ENCODE data around the gene ARID1A.

ARID1A gene

DNA sequence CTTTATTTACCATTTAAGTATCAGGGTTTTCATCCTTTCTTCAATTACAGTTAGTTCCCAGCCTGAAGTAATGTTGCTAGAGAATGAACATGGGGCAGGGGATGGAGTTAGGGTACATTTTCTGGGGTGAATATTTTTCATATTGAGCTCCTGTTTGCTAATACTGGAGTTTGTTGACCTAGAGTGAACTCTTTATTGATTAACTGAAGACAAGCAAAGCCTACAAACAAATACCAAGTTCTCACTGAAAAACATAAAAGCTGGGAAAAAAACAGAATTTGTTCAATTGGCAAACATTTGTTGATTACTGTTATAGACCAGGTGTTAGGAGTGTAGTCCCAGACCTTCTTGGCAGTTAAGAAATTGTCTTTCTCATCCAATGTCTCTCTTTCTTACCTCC, 63.7 kb downstream of the ARID1A start:
- DNase-seq (ENCODE audit: low read depth) = no peak

DNA sequence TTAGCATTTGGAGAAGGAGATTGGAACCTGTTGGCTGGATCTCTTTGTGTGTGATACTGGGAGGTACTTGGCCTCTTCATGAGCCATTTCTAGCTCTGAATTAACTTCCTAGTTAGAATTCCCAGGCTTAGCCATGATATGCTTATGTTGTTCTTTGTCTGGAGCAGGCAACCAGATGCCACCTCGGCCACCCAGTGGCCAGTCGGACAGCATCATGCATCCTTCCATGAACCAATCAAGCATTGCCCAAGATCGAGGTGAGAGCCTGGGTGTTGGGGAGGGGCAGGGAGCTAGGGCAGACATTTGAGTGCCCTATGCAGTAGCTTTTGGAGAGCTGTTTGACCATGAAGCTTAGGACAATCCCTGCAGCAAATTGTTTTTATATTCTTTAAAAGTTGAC, 65.4 kb downstream of the ARID1A start:
- DNase-seq (ENCODE audit: low read depth) = no peak

DNA sequence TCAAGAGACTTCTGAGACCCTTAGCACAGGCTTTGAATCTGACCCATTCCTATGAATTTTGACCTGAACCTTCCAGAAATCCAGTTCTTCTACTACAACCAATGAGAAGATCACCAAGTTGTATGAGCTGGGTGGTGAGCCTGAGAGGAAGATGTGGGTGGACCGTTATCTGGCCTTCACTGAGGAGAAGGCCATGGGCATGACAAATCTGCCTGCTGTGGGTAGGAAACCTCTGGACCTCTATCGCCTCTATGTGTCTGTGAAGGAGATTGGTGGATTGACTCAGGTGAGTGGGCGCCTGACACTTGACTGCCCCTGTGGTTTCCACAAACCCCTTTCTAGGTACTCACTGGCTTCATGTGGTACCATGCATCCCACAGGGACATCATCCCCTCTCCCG, 71.9 kb downstream of the ARID1A start:
- no peak for DNase-seq (ENCODE audit: low read depth)

DNA sequence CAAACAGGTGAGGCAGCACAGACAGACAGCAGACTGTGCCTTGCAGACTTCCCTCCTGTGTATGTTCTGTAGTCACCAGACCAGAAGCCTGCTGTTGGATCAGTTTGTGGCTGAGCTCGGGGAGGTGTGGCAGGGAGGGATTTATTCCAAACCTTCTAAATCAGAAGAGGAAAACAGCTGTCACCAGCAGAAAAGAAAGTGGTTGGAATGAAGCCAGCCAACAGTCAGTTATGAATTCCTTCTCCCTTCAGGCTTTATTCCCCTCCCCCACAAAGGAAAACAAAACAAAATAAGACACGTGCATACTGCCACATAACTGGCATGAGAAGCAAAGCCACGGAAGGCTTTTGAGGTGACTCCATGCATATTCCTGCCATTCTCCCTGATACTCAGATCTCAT, 72.9 kb downstream of the ARID1A start:
- DNase-seq (ENCODE audit: low read depth) = no peak

DNA sequence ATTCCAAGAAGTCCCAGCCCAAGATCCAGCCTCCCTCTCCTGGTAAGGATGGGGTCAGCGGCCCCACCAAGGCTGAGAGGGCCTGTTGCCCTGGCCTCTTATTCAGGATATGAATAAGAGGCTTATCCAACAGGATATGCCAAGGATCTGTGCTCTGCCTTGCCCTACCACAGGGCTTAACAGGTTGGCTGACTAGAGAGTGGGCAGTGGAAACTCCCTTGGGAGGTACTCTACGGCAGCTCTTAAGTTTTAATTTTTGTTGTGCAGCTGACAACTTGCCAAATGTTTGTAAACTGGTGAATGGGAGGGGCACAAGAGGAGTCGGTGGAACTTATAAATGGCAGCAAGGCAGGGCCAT, 75.4 kb downstream of the ARID1A start:
- no peak for DNase-seq (ENCODE audit: low read depth)

DNA sequence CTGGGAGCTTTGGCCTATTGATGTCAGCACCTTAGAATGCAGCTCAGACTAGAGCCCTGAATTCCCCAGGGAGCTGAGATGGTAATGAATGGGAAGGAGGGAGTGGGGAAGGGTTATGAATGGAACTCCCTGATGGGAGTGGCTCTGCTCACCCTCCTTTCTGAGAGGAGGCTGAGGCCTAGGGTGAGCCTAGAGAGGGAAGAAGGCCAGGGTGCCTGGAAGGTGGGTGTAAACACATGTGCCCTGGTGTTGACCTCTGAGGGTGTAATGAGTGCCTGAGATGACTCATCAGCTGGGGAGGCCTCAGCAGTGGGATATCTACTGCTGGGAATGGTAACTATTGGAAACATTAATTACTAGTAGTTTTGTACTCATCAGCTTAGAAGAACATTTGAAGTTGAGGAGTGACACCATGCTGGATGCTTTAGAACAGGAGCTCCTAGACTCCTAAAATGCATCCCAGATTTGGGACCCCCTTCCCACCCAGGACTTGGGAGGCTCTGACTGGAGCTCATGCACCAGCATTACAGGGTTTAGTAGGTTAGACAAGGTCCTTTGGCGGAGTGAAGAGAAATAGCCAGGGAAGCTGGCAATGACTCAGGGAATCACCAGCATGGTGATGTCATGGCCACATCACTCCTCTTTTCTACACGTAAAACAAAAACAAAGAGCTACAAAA, 76.0 kb downstream of the ARID1A start:
- DNase-seq (ENCODE audit: low read depth) = no peak

DNA sequence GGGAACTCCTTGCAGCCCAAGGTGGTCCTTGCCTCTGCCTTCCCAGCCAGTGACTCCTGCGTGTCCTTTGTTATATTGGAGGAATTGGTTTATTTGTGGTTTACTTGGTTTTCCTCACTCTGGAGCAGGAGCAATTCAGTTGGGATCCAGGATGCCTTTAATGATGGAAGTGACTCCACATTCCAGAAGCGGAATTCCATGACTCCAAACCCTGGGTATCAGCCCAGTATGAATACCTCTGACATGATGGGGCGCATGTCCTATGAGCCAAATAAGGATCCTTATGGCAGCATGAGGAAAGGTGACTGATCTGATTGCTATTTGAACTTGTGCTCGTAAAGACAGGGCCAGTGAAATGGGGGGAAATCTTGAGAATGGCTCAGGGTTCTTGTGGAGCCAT, 76.9 kb downstream of the ARID1A start:
- DNase-seq (ENCODE audit: low read depth) = no peak

DNA sequence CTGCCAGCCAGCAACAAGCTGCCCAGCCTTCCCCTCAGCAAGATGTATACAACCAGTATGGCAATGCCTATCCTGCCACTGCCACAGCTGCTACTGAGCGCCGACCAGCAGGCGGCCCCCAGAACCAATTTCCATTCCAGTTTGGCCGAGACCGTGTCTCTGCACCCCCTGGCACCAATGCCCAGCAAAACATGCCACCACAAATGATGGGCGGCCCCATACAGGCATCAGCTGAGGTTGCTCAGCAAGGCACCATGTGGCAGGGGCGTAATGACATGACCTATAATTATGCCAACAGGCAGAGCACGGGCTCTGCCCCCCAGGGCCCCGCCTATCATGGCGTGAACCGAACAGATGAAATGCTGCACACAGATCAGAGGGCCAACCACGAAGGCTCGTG, 78.6 kb downstream of the ARID1A start:
- no peak for DNase-seq (ENCODE audit: low read depth)

DNA sequence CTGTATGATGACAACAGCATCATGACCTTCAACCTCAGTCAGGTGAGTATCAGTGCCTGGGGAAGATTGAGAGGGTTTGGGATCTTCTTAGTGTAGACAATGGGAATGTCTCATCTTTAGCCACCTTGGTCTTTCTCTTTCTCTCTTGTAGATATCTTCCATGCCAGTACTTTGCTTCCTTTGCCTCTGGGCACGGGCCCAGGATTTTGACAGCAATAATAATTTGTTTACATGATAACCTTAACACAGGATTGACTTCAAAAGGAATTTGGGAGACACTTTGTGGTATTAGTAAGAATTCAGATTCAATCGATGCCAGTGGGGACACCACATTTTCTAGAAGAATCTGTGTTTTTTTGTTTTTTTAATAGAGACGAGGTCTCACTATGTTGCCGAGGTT, 79.9 kb downstream of the ARID1A start:
- no peak for DNase-seq (ENCODE audit: low read depth)

DNA sequence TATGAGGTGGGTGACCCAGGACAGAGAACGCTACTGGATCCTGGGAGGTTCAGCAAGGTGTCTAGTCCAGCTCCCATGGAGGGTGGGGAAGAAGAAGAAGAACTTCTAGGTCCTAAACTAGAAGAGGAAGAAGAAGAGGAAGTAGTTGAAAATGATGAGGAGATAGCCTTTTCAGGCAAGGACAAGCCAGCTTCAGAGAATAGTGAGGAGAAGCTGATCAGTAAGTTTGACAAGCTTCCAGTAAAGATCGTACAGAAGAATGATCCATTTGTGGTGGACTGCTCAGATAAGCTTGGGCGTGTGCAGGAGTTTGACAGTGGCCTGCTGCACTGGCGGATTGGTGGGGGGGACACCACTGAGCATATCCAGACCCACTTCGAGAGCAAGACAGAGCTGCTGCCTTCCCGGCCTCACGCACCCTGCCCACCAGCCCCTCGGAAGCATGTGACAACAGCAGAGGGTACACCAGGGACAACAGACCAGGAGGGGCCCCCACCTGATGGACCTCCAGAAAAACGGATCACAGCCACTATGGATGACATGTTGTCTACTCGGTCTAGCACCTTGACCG, 83.4 kb downstream of the ARID1A start:
- no peak for DNase-seq (ENCODE audit: low read depth)

DNA sequence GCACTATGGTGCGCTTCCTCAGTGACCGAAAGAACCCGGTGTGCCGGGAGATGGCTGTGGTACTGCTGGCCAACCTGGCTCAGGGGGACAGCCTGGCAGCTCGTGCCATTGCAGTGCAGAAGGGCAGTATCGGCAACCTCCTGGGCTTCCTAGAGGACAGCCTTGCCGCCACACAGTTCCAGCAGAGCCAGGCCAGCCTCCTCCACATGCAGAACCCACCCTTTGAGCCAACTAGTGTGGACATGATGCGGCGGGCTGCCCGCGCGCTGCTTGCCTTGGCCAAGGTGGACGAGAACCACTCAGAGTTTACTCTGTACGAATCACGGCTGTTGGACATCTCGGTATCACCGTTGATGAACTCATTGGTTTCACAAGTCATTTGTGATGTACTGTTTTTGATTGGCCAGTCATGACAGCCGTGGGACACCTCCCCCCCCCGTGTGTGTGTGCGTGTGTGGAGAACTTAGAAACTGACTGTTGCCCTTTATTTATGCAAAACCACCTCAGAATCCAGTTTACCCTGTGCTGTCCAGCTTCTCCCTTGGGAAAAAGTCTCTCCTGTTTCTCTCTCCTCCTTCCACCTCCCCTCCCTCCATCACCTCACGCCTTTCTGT, 84.6 kb downstream of the ARID1A start:
- DNase-seq (ENCODE audit: low read depth) = no peak

DNA sequence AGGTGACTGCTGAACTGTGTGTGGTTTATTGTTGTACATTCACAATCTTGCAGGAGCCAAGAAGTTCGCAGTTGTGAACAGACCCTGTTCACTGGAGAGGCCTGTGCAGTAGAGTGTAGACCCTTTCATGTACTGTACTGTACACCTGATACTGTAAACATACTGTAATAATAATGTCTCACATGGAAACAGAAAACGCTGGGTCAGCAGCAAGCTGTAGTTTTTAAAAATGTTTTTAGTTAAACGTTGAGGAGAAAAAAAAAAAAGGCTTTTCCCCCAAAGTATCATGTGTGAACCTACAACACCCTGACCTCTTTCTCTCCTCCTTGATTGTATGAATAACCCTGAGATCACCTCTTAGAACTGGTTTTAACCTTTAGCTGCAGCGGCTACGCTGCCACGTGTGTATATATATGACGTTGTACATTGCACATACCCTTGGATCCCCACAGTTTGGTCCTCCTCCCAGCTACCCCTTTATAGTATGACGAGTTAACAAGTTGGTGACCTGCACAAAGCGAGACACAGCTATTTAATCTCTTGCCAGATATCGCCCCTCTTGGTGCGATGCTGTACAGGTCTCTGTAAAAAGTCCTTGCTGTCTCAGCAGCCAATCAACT, 85.5 kb downstream of the ARID1A start:
- no peak for DNase-seq (ENCODE audit: low read depth)

DNA sequence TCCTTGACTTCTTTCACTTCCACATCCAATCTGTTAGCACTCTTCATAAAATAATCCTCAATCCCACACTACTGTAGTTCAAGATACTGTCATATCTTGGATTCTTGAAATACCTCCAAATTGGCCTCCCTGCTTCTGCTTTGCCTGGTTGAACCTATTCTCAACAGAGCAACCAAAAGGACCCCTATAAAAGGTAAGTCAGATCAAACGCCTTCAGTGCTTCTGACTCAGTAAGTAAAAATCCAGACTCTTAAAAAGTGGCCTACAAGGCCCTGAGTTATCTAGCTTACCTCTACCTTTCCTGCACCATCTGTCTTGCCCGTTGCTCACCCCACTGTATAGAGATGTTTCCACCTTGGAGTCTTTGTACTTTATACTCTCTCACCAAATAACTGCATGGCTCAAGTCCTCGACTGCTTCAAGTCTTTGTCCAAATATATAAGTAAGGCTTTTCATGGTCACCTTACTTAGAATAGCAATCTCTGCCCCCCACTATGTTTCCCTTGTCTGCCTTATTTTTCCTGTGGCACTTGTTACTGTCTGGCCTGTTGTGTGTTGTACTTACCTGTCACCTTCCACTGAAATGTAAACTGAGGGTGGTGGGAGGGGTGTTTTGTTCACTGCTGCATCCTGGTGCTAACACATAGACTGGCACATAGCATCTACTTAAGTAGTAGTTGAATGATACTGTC, 86.9 kb downstream of the ARID1A start:
- no peak for DNase-seq (ENCODE audit: low read depth)

DNA sequence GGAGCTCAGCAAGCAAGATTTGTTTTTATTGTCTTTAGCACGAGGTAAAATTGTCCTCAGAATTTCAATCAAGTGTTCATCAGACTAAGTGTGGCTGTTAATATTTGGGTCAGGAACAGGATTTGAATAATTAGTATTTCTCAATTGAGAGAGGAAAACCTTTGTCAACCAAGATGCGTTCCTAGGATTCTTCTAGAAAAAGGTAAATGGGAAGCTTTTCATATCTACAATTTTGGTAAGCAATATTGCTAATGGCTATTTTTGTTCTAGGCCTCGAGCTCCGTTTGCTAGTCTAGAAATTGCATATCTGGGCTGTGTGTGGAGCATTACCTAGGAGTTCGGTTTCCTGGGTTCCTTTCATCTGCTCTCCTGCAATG, 87.8 kb downstream of the ARID1A start:
- no peak for DNase-seq (ENCODE audit: low read depth)

DNA sequence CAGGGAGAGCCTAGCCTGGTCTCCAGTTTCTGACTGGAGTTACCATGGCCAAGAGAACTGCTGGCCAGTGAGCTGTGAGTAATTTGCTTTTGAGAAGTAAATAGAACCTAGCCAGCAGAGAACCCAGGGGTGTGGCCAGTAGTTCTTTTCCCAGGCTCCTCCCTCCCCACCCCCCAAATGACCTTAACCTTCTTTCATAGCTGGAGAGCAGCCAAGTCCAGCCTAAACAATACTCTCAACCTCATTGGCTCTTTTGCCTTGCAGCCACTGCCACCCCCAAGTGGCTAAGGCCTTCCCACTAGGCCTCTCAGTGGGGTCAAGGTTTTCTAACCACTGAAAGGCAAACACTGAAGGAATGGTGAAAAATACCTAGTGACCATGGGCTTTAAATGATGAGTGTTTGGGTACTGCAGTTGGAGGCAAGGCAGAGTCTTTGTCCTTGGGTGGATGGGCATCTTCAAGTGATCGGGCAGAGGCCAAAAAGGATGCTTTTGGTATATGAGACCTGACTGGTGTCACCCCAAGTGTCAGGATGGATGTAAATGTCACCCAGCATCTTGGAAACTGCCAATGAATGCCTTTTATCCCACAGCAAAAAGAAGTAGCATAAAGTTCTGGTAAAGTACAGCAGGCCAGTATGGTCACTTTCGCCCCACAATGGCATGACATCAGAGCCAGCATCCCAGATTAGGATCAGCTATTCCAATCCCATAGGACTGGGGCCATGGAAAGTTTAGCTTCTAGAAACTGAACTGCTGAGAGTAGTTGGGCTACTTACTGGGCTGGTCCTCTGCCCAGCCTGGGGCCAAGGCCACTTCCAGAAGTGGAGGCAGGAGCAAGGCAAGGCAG, 88.4 kb downstream of the ARID1A start:
- no peak for DNase-seq (ENCODE audit: low read depth)

DNA sequence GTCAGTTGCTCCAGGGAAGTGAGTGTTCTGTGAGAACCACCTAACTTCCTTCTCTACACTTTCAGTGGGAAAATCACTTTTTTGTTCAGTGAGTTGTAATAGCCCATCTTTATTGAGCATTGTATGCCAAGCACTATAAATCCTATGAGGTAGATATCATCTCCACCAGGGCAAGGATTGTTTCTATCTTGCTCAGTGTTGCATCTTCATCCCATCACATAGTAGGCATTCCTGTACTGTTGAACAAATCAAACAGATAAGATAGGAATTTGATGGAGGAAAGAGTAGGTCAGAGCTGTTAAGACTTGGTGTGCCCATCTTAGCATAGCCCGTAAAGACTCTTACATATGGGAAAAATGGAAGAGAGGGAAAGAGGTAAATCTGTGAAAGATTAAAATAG, 89.1 kb downstream of the ARID1A start:
- no peak for DNase-seq (ENCODE audit: low read depth)

DNA sequence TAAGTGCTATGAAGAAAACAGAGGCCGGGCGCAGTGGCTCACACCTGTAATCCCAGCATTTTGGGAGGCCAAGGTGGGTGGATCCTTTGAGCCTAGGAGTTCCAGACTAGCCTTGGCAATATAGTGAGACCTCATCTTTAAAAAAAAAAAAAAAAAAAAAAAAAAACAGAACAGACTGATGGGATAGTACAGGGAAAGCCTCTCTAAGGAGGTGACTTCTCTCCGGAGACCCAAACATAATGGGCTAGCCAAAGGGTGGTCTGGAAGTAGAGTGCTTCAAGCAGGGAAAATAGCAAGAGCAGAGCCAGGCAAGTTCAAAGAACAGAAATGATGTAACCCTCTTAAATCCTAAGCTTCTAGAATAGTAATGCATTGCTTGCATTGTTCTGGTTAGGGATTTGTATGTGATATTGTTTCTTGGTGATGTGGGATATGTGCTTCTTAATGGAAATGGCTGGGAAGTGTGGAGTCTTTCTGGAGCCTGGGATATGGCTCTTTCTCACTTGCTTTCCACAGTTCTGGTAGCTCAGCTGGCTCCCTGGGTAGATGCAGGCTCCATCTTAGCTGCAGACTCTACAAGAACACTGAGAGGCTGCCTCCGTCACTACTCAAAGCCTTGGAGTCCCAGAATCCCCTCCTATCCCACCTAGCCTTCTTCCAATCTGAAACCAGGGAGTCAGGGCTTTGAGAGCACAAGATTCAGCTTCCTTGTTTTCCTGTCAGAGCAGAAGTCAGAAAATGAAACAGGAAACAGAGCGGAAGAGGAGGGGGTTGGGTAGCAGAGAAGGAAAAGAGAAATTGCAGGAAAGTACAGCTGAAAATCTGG, 90.0 kb downstream of the ARID1A start:
- no peak for DNase-seq (ENCODE audit: low read depth)

DNA sequence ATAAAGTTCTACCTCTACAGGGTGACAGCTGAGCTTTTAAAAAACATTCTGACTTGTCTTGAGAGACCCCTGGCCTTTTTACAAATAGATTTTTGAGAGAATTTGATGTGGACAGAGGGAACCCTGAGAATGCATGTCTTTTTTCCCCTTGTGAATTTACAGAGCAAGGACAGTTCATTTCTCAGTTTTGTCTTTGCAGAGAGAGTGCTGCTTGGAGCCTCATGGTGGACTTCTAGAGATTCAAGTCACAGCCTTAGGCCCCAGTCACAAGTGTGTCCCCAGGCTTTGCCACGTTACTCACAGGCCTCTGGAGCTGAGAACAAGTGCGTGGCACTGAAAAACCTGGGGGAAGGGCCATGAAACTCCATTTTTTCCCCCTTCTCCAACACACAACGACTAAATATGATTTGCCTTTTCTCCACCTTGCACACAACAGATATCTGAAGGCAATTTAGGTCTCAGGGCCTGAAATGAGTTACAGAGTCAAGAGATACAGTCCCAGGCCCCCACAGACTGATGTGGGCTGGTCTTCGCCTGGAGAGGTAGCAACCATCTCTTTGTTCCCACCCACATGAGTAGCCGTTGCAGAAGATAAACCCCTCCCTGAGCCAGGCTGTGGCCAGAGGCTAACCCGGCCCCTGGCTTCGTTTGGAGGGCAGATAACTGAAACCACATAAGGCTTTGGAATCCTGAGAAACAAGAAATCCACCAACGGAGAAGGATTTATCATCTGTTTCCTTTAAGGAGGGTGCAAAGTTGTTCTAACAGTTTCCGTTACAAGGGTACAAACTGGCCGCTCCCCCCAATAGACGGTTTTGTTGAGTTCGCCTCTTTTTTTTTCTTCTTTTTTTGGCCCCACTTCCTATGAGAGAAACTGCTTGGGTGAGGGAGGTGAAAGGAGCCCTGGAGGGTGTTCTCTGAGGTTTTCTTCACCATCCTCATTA, 90.9 kb downstream of the ARID1A start:
- DNase-seq (ENCODE audit: low read depth) = no peak

DNA sequence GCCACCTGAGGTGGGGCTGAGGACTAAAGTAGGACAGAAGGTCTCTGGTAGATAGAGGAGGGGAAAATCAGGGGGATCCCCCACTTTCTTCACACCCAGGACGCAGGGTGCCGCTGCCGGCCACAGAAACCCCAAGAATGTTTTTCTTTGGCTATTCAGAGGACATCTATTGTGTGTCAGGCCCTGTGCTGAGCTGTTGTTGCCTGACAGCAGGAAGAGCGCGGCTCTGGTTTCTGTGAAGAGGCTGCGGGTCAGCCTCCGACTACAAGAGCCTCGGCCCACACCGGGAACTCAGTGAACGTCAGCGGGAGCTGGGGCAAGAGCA, 91.5 kb downstream of the ARID1A start:
- no peak for DNase-seq (ENCODE audit: low read depth)

Measured in T follicular helper cell (primary cell).